Limb (tissue), 2 donors: ENCODE data around the gene ZG16B.

Source experiments
- DNase-seq, 2 donors: peaks; one replicate each; pipeline ENCODE4 v3.0.0-alpha.2; 2016; ENCODE audit errors: extremely low spot score in 2 of 2

The ZG16B gene, protein sequence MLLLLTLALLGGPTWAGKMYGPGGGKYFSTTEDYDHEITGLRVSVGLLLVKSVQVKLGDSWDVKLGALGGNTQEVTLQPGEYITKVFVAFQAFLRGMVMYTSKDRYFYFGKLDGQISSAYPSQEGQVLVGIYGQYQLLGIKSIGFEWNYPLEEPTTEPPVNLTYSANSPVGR

GRCh38 chr16:2829501-2830354 is at the start of gene ZG16B:
ZG16B (plus strand) TSS chr16:2830303; CDS start chr16:2830442, 139 bp downstream.
- no peak for DNase-seq

- DNase-seq, result no peak
Observed at GRCh38 chr16:2782583-2783351, 47.3 kb upstream of the ZG16B start.

- no peak for DNase-seq
Observed at GRCh38 chr16:2783581-2784357, 46.3 kb upstream of the ZG16B start.

GRCh38 chr16:2784358-2785100 is 45.6 kb upstream of the ZG16B start:
- no peak for DNase-seq

DNA sequence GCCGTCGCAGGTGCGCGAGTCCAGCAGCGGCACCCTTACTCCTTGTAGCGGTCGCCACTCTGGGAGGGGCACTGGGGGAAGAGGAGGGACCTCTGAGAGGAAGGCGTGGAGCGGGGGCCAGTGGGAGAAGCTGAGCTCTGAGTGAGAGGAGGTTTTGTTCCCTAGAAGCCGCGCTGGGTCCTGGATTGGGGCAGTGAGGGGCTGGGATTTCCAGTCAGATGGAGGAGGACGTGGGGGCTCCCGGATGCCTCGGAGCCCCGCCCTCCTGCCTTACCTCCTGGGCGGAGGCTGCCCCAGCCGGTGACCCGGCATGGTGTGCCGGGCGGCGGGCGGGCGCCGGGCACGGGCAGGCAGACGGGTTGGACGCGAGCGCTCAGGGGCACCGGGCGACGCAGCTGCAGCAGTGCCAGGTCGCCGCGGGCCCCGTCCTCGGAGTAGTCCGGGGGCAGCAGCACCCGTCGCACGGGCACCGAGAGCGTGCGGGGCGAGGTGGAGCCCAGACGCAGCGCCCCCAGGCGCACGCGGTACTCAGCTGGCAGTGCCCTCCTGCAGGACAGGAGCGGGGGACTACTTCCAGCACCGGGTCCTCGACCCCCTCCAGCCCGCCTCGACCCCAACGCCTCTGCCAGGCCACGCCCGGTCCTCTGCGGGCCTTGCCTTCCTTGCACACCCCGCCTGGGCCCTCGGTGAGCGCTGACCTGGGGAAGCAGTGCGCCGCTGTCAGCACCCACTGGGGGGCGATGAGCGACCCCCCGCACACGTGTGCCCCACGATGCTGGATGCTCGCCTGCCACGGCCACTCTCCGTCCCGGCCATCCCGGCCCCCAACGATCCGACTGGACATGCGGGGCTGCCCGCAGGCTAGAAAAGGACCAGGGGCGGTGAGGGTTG is 44.8 kb upstream of the ZG16B start:
- DNase-seq, result peak in 1 of 2 donors; percentile 30

- no peak for DNase-seq
Observed at GRCh38 chr16:2786061-2786825, 43.9 kb upstream of the ZG16B start.

DNA sequence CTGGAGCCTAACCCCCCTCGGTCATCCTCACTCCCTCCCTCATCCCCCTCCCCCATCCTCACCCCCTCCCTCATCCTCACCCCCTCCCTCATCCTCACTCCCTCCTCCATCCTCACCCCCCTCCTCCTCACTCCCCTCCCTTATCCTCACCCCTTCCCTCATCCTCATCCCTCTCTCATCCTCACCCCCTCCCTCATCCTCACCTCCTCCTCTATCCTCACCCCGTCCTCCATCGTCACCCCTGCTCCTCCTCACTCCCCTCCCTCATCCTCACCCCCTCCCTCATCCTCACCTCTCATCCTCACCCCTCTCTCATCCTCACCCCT is 43.3 kb upstream of the ZG16B start:
- no peak for DNase-seq

- no peak for DNase-seq
Observed at GRCh38 chr16:2787406-2787805, 42.7 kb upstream of the ZG16B start, which contains the start of gene PRSS33. PRSS33 (minus strand) TSS chr16:2787560; CDS start chr16:2786547, 1,013 bp downstream.

DNA sequence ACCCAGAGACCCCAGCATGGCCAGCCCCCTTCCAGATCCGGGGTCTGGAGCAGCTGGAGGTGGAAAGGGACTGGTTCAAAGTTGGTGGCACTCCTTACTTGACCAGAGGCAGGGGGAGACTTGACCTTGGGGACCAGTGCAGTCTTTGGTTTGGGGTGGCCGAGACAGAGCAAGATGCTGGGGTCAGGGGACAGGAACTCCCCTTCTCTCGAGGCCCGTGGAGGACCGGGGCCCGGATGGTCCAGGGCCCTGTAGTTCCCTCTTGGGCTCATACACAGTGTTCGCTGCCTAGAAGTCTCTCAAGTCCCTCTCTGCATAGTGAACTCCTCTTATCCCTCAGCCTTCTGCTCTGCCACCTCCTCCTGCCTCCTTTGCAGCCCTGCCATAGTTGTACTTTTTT is 42.1 kb upstream of the ZG16B start:
- no peak for DNase-seq

GRCh38 chr16:2790631-2791030 is 39.5 kb upstream of the ZG16B start:
- no peak for DNase-seq

DNA sequence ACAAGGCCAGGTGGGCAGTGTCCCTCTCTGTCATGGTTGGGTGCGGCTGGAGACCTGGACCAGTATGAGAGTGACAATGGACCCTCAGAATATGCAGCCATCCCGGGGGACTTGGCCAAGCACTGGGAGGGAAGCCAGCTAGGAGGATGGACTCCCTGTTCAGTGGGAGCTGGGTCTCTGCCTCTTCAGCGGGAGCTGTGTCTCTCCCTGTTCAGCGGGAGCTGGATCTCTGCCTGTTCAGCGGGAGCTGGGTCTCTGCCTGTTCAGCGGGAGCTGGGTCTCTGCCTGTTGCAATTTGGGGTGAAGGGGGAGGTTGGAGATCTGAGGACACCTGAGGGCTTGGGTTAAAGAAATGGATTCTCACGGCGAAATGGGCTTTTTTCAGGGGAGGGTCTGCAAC is 38.9 kb upstream of the ZG16B start:
- DNase-seq, result no peak

DNA sequence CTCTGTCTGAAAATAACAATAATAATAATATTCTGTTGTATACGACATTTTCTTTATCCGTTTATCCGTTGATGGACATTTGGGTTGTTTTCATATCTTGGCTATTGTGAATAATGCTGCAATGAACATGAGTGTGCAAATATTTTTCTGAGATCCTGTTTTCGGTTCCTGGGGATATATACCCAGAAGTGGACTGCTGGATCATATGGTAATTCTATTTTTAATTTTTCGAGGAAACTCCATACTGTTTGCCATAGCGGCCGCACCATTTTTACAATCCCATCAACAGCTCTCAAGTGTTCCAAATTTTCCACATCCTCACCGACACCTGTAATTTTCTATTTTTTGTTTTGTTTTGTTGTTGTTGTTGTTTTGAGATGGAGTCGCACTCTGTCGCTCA is 37.2 kb upstream of the ZG16B start:
- no peak for DNase-seq

DNA sequence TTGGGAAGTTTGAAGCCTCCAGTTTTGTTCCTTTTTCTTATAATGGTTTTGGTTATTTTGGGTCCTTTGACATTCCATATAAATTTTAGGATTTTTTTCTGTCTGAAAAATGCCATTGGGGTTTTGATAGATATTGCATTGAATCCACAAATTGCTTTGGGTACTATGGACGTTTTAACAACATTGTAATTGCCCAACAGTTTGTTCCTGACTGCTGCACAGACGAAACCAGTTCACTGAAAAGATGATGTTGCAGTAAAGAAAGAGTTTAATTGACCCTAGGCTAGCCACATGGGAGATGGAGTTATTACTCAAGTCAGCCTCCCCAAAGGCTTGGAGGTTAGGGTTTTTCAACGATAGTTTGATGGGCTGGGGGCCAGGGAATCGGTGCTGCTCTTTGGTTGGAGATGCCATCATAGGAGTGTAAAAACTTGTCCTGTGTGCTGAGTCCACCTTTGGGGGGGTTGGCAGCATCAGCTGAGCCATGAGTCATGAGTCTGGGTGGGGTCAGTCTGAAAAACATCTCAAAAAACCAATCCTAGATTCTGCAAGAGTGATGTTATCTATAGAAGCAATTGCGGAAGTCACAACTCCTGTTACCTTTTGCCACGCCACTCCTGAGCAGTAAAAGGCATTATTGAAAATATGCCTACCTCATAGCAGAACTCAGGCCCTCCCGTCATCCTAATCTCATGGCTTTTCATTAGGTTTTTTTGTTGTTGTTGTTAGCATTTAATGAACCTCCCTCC is 34.5 kb upstream of the ZG16B start:
- no peak for DNase-seq

GRCh38 chr16:2798723-2799204 is 31.3 kb upstream of the ZG16B start:
- DNase-seq, result no peak

DNA sequence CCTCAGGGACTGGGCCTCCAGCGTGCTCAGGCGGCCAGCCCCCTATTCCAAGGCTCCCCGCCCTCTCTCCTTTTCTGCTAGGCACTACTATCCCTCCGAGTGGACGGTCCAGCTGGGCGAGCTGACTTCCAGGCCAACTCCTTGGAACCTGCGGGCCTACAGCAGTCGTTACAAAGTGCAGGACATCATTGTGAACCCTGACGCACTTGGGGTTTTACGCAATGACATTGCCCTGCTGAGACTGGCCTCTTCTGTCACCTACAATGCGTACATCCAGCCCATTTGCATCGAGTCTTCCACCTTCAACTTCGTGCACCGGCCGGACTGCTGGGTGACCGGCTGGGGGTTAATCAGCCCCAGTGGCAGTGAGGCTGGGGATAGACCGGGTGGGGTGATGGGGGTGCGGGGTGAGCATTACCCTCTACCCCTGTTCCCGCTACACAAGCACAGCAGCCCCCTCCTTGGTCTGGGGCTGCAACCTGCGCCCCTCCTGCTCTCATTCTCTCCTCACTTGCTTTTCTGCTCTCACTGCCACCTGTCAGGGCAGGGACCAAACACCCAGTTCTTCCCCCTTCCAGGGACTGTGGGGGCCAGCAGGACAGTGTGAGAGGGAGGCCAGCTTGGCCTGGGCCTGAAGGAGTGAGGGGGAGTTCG is 30.8 kb upstream of the ZG16B start:
- DNase-seq, result no peak

- DNase-seq, result no peak
Observed at GRCh38 chr16:2799859-2800226, 30.3 kb upstream of the ZG16B start.

GRCh38 chr16:2803545-2804195 is 26.4 kb upstream of the ZG16B start:
- no peak for DNase-seq
